SH-SY5Y (cell line): ENCODE measurements around the gene GTF3C1.

Experiments
- GATA2 ChIP-seq: IDR thresholded peaks from 2 replicates; pipeline ENCODE4 v1.6.1; 2011; ENCODE audit warnings: mild to moderate bottlenecking, low read depth, low read length
- GATA3 ChIP-seq: IDR thresholded peaks from 2 replicates; pipeline ENCODE4 v1.6.1; 2011; ENCODE audit warnings: low read depth, mild to moderate bottlenecking, low read length, moderate library complexity

- no peak for TF ChIP-seq GATA2
- no peak for TF ChIP-seq GATA3
These were observed 45.8 kb upstream of the GTF3C1 start for GRCh38 chr16:27595475-27595874.
